HL-60 (cell line): ENCODE data around the gene BMP2K.

Experiments used
- DNase-seq, 2 experiments: peaks; one replicate each; pipeline ENCODE4 v3.0.0-alpha.2; 2010 to 2020; ENCODE audit warnings: low read depth in 1 of 2, low spot score in 1 of 2
- H3K27ac ChIP-seq: fragments of 250-450 bp; sonication (Bioruptor Pico); replicated peaks from 2 replicates; pipeline ENCODE4 v1.5.1; 2020; ENCODE audit warnings: mild to moderate bottlenecking, moderate library complexity
- H3K27me3 ChIP-seq: fragments of 250-450 bp; sonication (Bioruptor Pico); 2 replicates; pipeline ENCODE4 v1.5.1; 2021; ENCODE audit warnings: mild to moderate bottlenecking, moderate library complexity; ENCODE audit not compliant: insufficient read depth, poor library complexity, severe bottlenecking
- H3K4me3 ChIP-seq: replicated peaks from 2 replicates; pipeline ENCODE4 v1.5.1; 2011; ENCODE audit warnings: mild to moderate bottlenecking, control low read depth, low read length; ENCODE audit not compliant: insufficient read depth
- CTCF ChIP-seq: IDR thresholded peaks from one replicate; pipeline ENCODE4 v1.5.1; 2011; ENCODE audit warnings: low read length, control low read depth, inconsistent platforms; ENCODE audit not compliant: insufficient read depth
- GABPA ChIP-seq: IDR thresholded peaks from 2 replicates; pipeline ENCODE4 v1.6.1; 2012; ENCODE audit warnings: low read depth
- POLR2AphosphoS5 ChIP-seq: IDR thresholded peaks from 2 replicates; pipeline ENCODE4 v1.6.1; 2012; ENCODE audit warnings: low read depth
- REST ChIP-seq: IDR thresholded peaks from 2 replicates; pipeline ENCODE4 v1.6.1; 2012; ENCODE audit warnings: low read depth; ENCODE audit not compliant: insufficient replicate concordance
- SPI1 ChIP-seq: IDR thresholded peaks from 2 replicates; pipeline ENCODE4 v1.6.1; 2012; ENCODE audit warnings: low read depth, mild to moderate bottlenecking, borderline replicate concordance

BMP2K gene

GRCh38 chr4:78768452-78769180, 7.5 kb upstream of the BMP2K start:
- TF ChIP-seq CTCF (no peak), SPI1 (no peak), POLR2AphosphoS5 (no peak), GABPA (no peak), REST (no peak)
- no peak for DNase-seq
- Histone ChIP-seq H3K4me3 (no peak overlapping the region), H3K27me3 (no peaks in the 10 kb centered on the region), H3K27ac (no peak overlapping the region)

GRCh38 chr4:78770091-78770642, 6.0 kb upstream of the BMP2K start:
- no peak for TF ChIP-seq REST
- TF ChIP-seq CTCF = no peak
- TF ChIP-seq POLR2AphosphoS5 = no peak
- TF ChIP-seq SPI1 = no peak
- TF ChIP-seq GABPA = no peak
- no peak overlapping the region for H3K4me3 ChIP-seq
- H3K27me3 ChIP-seq = no peaks in the 10 kb centered on the region
- H3K27ac ChIP-seq = no peak overlapping the region
- no peak for DNase-seq

- DNase-seq = no peak
- TF ChIP-seq GABPA (no peak), SPI1 (no peak)
- Histone ChIP-seq H3K27me3 (no peaks in the 10 kb centered on the region), H3K4me3 (no peak overlapping the region), H3K27ac (no peak overlapping the region)
Observed at GRCh38 chr4:78772526-78773091, 3.5 kb upstream of the BMP2K start.

GRCh38 chr4:78774417-78774816, 1.7 kb upstream of the BMP2K start:
- no peak for TF ChIP-seq SPI1
- no peak for TF ChIP-seq CTCF
- TF ChIP-seq GABPA = no peak
- TF ChIP-seq REST = no peak
- no peak for TF ChIP-seq POLR2AphosphoS5
- H3K4me3 ChIP-seq = no peak overlapping the region
- DNase-seq = no peak
- peak overlapping the region; percentile 98 for H3K27ac ChIP-seq
- no peaks in the 10 kb centered on the region for H3K27me3 ChIP-seq
